HG02678 (cell line): ENCODE measurements around the gene ASTN2.

ENCODE experiments used
- ATAC-seq: cut with Tn5 transposase; IDR thresholded peaks from one replicate; pipeline ENCODE4 v1.9.1; 2021; ENCODE audit warnings: mild to moderate bottlenecking, moderate library complexity; ENCODE audit not compliant: unreplicated experiment

The ASTN2 gene

DNA sequence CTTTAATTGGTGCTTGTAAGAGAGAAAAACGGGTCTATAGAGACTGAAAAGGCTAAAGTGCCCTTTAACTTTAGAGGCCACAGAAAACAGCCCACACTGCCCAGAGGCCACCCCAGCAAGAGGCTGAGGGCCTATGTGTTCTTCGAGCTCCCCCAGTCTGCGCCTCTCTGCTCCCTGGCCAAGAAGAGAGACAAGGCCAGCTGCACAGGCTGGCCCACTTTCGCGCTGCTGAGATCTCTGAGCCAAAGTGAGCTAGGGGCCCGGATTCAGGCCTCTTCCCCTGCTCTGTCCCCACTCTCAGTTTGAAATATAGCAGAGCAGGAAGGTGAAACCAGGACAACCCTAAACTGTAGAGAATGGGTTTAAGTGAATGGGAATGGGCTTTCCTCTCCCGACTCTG is 859.7 kb downstream of the ASTN2 start:
- no peak for ATAC-seq

GRCh38 chr9:116550696-116551436 is 864.0 kb downstream of the ASTN2 start:
- ATAC-seq, result no peak

GRCh38 chr9:116549786-116550660 is 864.8 kb downstream of the ASTN2 start:
- no peak for ATAC-seq

DNA sequence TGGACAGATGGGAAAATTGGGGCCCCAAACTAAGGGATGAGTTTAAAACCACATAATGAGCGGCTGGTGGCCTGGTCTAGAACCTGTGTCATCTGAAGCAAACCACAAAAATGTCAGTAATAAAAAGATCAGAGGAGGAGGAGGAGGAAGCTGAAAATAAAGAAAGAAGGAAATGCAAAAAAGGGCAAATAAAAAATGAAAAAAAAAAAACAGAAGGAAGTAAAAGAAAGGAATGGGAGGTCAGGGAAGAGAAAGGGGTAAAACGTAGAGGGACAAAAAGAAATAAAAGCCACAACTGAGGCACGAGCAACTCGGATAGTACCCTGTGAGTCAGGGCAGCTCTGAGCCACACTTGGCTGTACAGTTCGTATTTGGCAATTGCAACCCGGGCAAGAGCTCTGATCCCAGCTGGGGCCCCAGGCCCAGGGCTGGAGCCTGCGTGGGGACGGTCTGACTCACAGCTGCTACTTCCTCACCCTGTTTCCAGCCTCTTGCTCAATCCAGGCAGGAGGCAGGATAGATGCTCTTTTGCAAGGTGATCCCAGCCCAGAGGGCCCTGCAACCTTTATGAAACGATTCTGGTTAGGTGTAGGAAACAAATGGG is 865.7 kb downstream of the ASTN2 start:
- ATAC-seq, result no peak

DNA sequence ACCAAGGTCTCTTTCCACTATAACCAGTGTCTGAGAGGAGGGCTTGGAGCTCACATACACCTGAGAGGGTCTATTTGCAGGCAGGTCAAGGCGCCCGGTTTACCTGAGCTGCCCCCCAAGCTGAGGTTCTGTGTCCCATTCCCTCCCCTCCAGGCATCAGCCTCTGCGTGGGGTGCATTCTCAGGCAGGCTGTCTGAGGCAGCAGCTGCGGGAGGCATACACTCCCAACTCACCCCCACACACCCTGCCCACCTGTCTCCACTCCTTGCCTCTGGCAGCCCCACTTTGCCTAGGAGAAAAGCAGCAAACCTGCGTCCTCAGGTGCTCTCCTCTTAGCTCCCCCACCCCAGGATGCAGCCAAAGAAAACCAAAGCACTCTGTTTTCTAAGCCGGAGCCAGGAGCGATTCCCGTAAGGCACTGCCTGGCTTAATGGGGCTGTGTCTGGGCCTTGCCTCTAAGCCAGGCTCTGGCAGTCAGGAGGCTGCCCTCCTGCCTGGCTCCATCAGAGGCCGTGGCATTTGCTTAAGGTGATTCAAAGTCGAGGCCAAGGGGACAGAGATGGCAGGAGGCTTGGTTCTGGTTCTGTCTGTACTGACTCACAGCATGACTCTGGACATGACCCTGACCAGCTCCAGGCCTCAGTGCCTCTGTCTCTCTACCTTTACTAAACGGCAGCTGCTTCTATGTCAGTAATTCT is 867.0 kb downstream of the ASTN2 start:
- ATAC-seq, result no peak

DNA sequence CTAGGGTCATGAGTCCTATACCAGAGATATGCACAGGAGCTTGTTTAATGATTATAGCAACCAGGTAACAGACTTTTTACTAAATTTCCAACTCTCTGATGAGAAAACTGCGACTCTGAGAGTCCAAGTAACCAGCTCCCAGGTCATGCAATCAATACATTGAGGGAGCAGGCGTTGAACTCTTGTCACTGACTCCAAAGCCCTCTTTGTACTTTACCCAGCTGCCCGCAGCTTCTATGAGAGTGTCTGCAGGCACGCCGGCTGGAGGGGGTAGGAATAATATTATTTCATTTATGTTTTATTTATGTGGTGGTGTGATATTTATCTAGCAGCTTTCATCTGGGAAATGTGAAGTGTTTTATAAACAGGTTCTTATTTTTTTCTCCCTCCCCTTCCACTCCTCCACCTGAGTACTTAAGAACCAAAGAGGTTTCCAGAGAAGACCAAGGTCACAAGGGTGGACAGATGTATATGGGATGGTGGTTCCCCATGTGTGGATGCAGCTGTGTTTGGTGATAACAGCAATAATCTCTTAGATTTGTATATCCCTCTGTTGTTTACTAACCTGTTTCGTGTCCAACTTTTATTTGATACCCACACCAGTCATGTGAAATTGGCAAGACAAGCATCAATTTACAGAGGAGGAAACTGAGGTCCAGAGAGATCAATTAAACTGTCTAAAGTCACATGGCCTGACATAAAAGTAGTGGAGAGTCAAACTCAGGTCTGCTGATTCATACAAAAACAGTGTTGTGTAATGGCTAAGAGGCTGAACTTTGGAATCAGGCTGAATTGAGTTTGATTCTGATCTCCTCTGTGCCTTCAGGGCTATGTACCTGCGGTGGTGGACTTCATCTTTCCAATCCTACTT is 867.9 kb downstream of the ASTN2 start:
- ATAC-seq, result no peak

- no peak for ATAC-seq
Observed at GRCh38 chr9:116544896-116545295, 870.0 kb downstream of the ASTN2 start.

DNA sequence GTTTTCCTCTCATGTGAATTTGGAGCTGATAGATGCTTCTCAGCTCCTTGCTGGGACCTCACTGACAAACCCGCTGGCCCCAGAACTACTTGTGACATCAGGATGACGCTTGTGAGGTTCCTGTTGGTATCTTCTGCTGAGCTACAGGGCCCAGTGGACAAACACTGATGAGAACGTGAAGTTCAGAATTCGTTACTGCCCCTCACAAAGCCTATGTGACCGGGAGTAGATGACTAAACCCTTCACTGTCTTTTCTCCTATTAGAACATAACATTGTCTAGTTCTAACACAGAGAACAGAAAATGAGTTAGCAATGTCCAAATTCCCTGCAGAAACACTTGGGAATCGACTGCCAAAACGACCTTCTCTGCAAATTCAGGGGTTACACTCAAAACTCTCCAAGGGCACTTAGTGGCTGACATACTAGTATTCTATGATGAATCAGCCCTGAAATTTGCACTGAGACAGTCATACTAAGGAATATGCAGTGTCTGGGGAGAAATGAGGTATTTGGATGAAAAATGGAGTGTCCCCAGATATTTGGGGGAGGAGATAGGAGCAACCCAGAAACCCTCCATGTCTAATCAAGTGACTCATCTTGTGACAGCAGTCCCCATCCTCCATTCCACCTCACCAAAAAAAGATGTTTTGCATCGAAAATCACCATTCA is 871.0 kb downstream of the ASTN2 start:
- ATAC-seq, result no peak

- no peak for ATAC-seq
Observed at GRCh38 chr9:116541402-116541801, 873.5 kb downstream of the ASTN2 start.

DNA sequence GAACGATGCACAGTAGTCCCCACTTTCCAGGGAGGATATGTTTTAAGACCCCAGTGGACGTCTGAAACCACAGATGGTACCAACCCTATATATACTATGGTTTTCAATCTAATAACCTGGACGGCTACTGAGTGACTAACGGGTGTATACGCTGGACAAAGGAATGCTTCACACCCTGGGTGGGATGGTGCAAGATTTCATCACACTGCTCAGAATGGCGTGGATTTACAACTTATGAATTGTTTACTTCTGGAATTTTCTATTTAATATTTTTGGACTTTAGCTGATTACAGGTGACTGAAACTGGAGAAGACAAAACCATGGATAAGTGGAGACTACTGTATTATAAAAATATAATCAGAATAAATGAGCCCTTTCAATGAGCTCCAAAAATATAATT is 875.3 kb downstream of the ASTN2 start:
- ATAC-seq, result no peak

DNA sequence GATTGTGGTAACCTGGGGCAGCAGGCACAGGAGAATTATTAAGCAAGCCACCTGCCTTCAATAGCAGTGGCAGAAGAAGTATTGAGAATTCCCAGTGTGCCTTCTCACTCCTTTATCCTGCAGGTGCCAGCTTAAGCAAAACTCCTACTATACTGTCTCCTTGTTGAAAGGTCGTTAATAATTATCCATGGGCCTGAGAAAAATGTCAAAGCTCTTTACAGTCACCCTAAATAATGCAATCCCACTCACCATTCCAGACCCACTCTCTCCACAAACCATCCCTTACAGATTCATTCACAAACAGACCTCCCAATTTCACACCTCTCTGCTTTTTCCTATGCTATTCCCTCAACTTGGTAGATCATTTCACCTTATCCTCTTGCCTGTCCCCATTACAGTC is 889.2 kb downstream of the ASTN2 start:
- no peak for ATAC-seq

- no peak for ATAC-seq
Observed at GRCh38 chr9:116524778-116525470, 889.9 kb downstream of the ASTN2 start.

DNA sequence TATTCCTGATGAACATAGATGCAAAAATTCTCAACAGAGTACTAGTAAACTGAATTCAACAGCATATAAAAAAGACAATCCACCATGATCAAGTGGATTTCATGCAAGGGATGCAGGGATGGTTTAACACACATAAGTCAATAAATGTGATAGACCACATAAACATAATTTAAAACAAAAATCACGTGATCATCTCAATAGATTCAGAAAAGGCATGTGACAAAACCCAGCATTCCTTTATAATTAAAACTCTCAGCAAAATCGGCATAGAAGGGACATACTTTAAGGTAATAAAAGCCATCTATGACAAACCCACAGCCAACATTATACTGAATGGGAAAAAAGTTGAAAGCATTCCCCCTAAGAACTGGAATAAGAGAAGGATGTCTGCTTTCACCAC is 894.6 kb downstream of the ASTN2 start:
- ATAC-seq, result no peak

- no peak for ATAC-seq
Observed at GRCh38 chr9:116516456-116516855, 898.4 kb downstream of the ASTN2 start.

DNA sequence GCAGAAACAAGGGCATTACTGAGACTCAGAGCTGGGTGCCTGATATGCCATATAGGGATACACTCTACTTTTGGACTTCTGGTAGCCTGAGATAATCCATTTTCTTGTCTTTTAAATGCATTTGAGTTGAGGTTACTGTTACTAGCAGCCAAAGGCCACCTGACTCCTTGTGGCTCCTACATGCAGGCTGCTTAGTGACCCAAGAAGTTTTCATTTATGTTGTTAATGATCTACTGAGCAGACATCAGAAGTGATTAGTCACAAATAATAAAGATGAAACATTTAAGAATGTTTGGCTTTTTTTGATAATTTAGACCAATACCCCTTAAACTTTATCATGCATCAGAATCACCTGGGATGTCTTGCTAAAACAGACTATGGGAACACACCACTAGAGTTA is 899.3 kb downstream of the ASTN2 start:
- no peak for ATAC-seq

- no peak for ATAC-seq
Observed at GRCh38 chr9:116506685-116507084, 908.2 kb downstream of the ASTN2 start.

DNA sequence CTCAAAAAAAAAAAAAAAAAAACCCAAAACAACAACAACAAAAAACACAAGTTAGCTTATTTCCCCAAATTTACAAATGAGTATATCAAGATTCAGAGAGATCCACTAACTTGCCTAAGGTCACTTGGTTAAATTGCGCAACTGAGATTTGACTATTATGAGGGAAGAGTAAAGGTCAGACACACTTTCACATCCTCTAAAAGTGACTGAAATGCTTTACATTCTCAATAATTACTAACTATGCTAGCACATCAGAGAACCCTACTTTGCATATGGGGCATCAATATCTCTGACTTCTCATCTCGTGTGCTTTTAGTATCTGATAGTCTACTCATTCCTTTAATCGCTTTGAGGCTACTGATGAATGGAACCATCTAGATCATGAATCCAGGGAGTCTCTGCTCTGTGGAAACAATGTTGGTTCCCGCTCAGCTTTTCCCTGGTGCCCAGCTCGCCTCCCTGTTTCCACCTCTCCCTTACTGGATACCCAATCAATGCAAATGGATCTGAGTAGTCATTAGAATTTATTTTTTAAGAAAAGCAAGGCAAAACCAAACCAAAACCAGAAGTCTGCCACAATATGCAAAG is 909.9 kb downstream of the ASTN2 start:
- peak; percentile 90 for ATAC-seq

GRCh38 chr9:116504081-116504480 is 910.8 kb downstream of the ASTN2 start:
- ATAC-seq, result no peak

- no peak for ATAC-seq
Observed at GRCh38 chr9:116502746-116503145, 912.1 kb downstream of the ASTN2 start.
